ENCODE measurements around the gene UBALD1.
"Not testable (repeated sequence)": the region's sequence is repeated elsewhere in the genome, so short reads cannot be mapped to it uniquely, and the experiment has no call there.

UBALD1 gene

GRCh38 chr16:4593086-4593485 is 21.6 kb downstream of the UBALD1 start:
- no peak for DNase-seq

- no peak for DNase-seq
Observed at GRCh38 chr16:4591706-4592470, 22.8 kb downstream of the UBALD1 start.

GRCh38 chr16:4591191-4591590 is 23.5 kb downstream of the UBALD1 start:
- DNase-seq = no peak

GRCh38 chr16:4588961-4589360 is 25.7 kb downstream of the UBALD1 start:
- DNase-seq = no peak

- DNase-seq = no peak
Observed at GRCh38 chr16:4588386-4588785, 26.3 kb downstream of the UBALD1 start.

GRCh38 chr16:4586291-4586690 is 28.4 kb downstream of the UBALD1 start:
- no peak for DNase-seq

GRCh38 chr16:4583906-4584305 is 30.8 kb downstream of the UBALD1 start:
- DNase-seq = no peak

GRCh38 chr16:4580250-4580649 is 34.4 kb downstream of the UBALD1 start:
- DNase-seq = no peak

- DNase-seq = no peak
Observed at GRCh38 chr16:4578961-4579530, 35.6 kb downstream of the UBALD1 start.

GRCh38 chr16:4576008-4576407 is 38.7 kb downstream of the UBALD1 start:
- DNase-seq = no peak

GRCh38 chr16:4574919-4575705 is 39.6 kb downstream of the UBALD1 start:
- no peak for DNase-seq

- not testable (repeated sequence) for DNase-seq
Observed at GRCh38 chr16:4573926-4574325, 40.8 kb downstream of the UBALD1 start.

- DNase-seq = no peak
Observed at GRCh38 chr16:4572715-4573114, 42.0 kb downstream of the UBALD1 start.

GRCh38 chr16:4570688-4571321 is 43.9 kb downstream of the UBALD1 start:
- no peak for DNase-seq

- DNase-seq = no peak
Observed at GRCh38 chr16:4570086-4570485, 44.6 kb downstream of the UBALD1 start.

- no peak for DNase-seq
Observed at GRCh38 chr16:4566144-4566543, 48.5 kb downstream of the UBALD1 start.

GRCh38 chr16:4564661-4565267 is 49.9 kb downstream of the UBALD1 start:
- no peak for DNase-seq

- no peak for DNase-seq
Observed at GRCh38 chr16:4561596-4561995, 53.1 kb downstream of the UBALD1 start.

All from activated T-cell treated with anti-CD3 and anti-CD28 coated beads for 4 hours (primary cell).